Activated CD8-positive, alpha-beta memory T cell treated with anti-CD3 and anti-CD28 coated beads for 24 hours (primary cell): ENCODE results near the gene CD79A.

ENCODE experiments used
- DNase-seq: peaks from one replicate; pipeline ENCODE4 v3.0.0-alpha.2; 2020

CD79A gene

GRCh38 chr19:41920882-41921576 lies 44.0 kb downstream of the CD79A start:
- DNase-seq = no peak

DNA sequence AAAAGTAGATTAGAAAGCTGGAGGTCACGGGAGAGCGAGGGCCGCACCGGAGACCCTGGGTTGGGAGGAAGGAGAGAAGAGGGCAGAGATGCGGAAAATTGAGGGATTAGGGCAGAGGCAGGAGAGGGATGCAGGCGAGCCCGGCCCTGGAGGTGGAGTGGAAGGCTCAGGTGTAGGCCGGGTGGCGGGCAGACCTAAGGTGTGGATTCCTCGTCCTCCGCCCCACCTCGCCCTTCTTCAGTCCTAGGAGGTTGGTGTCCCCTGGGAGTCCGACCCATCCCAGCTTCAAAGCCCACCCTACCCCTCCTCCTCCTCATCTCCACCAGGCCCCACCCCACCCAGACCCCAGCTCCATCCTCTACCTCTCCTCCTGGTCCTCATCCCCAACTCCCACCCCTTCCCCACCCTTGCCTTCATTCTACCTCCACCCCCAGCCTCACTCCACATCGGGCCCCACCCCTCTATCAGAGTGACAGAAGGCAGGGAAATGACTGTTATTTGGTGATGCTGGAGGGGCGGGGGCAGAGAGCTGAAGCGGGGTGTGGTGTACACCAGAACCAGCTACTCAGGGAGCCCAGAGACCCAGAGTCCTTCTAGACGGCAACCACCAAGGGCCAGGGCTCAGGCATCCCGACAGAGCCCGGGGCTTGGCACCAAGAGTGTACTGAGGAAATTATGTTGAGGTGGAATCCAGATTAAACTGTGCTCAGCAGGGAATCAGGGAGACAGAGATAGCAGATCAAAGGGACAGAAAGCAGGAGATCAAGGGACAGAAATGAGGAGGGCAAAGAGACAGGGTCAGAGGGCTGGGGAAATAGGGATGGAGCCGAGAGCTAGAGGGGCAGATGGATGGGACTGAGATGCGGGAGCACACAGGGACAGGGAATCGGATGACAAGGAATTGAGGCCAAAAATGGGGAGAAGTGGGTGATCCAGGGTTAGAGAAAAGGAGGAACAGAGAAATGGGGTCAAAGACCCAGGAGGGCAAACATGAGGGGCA lies 44.8 kb downstream of the CD79A start:
- no peak for DNase-seq

DNA sequence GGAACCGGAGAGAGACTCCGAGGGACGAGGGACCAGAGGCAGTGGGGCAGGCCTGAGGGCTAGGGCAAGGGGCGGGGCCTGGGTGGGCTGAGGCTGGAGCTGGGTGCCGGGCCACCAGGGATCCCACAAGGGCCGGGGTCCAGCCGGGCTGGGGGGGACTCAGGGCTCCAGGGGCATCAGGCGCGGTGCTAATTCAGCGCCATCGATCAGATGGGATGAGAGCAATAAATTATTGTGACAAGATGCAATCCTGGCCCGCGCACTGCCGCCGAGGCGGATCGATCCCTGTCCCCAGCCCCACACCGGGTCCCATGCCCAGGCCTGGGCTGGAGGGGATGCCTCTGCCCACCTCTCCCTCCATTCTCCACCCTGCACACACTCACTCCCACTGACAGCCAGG lies 45.5 kb downstream of the CD79A start:
- no peak for DNase-seq

- no peak for DNase-seq
These were observed 46.1 kb downstream of the CD79A start for GRCh38 chr19:41923045-41923788.

DNA sequence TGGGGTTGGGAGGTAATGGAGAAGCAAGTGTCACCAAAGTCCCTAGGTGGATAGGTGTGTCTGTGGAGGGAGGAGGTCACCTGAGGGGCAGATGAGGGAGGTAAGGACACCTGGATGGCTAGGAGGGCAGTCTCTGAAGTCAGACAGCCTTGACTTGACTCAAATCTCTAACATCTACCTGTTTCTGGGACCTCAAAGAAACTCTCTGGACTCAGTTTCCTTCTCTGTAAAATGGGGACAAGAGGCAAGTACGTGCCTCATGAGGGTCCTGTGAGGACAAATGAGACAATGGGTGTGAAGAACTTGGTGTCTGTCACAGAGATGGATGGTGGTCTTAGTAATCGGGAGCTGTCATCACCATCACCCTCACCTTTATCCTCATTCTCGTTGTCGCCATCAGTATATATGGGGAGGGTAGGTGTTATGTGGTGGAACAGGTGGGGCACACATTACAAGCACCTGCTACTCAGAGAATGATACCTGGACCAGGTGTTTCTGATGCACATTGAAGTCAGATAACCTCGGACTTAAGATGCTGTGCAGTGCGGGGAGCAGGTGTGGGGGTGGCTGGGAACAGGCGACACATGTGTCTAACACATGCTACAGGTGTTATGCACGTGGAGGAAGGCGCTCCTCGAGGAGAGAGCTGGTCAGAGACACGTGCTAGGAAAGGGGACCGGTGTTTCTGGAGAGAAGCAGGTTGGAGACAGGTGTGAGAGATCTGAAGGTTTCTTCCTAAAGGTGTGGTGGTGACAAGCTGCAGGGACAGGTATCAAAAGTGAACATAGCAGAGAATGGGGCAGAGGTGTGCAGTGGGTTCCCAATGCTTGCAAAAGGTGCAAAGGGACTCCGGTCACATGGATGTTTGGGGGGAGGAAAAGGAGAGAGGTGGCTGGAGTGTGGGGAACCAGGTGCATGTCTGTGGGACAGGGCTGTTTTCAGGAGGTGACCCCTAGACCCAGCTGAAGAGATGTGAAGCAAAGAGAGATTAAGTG lies 47.4 kb downstream of the CD79A start:
- DNase-seq = no peak

GRCh38 chr19:41925208-41926003 lies 48.3 kb downstream of the CD79A start:
- DNase-seq = no peak

- DNase-seq = no peak
These were observed 49.1 kb downstream of the CD79A start for GRCh38 chr19:41926028-41926762.

DNA sequence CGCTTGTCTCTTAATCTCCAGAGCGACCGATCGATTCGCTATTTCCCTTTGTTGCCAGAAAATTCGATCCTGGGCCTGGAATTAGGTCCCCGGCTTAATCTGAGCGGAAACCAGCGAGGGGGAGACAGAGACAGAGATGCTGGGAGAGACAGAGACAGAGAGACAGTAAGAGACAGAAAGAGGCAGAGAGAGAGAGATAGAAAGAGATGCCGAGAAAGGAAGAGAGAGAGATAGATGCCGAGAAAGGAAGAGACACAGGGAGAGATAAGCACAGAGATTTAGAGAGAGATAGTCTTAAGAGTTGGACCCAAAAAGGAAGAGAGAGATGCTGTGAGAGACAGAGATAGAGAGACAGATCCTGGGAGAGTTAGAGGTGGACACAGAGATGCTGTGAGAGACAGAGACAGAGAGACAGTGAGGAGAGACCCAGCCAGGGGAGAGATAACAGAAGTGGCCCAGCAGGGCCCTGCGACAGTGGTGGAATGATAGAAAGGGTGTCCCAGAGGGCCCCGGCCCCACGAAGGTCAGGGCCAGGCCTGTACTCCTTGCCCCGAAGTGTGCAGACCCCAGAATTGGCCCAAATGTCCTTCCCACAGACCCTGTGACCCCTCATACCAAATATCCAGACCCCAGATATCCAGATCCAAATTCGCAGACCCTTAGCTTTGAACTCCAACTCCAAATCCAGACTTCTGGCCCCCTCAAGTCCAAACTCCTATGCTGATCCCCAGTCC lies 49.9 kb downstream of the CD79A start:
- no peak for DNase-seq

GRCh38 chr19:41927497-41928192 lies 50.6 kb downstream of the CD79A start:
- no peak for DNase-seq

DNA sequence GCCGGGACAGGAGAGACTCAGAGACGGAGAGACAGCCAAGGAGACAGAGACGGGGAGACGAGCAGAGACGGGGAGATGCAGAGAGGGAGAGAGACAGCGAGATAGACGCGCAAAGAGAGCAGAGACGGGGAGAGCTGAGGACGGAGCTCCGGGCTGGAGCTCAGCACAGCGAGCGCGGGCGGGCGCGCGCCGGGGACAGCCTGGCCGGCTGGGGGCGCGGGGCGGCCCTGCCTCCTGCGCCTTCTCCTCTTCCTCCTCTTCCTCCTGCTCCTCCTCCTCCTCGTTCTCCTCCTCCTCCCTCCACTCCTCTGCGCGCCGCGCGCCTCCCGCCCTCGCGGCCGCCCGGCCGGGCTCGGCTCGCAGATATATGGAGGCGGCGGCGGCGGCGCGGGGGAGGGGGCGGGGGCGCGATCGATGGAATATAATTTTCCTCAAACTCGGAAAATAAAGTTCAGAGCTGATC lies 51.2 kb downstream of the CD79A start, which contains the start of gene ERFL:
ERFL (minus strand) TSS at position 229 of the 463 bp plus-strand sequence. CDS start 15,530 bp downstream, outside the sequence.
- DNase-seq = no peak

GRCh38 chr19:41928754-41929535 lies 51.9 kb downstream of the CD79A start:
- DNase-seq = peak; percentile 78

- no peak for DNase-seq
These were observed 52.5 kb downstream of the CD79A start for GRCh38 chr19:41929536-41930071.

DNA sequence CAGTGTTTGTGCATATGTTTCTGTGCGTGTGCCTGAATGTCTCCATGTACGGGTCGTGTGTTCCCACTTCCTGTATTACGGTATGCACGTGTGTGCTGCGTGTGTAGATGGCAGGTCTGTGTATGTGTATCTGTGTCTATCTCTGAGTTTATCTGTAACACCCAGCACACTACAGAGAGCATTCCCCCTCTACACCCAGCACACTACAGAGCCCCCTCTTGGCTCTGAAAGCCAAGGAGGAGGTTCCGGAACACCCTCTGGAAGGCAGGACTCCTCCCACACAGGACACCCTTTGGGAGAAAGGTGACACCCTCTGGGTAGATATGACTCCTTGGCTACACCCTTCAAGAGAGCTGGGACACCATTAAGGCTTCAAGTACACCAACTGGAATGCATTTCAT lies 53.2 kb downstream of the CD79A start:
- no peak for DNase-seq
